ENCODE results near the gene LRRC8A.

DNA sequence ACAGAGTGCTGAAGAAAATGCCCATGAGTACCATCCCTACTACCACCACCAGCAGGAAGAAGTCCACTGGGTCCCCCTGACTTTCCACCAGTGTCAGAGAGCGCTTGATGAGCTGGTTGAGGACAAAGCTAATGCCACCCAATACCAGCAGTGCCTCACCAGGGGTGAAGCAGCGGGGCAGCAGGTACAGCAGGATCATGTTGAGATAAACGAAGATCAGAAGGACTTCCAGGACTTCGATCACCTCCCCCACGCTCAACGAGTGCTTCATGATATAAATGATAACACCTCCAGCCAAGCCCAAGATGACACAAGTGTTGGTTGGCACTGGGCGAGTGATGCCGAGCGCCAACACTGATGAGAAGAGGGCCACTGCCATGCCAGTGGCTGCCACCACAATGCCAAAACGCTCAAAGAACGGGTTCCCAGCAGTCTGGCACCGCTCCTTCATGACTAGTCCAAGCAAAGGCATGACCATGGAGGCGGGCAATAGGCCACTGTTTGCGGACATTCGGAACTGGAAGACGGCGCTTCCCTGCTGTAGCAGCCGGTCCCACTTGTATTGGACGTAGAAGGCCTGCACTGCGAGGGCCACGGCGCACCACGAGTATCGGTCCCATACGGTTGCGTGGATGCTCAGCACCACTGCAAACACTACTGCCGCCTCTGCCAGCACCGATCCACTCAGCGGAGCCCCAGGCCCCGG is 64.8 kb downstream of the LRRC8A start:
- TF ChIP-seq EZH2 (IDR thresholded peaks at IDR 0.05; ENCODE audit: low read depth, low read length, severe bottlenecking), result no peak
- no peak for TF ChIP-seq CTCF (IDR thresholded peaks at IDR 0.05; ENCODE audit: control extremely low read depth in 1 of 3, insufficient read depth in 1 of 3, low read depth in 1 of 3, low read length in 3 of 3)
- TF ChIP-seq CTBP2 (IDR thresholded peaks at IDR 0.05; ENCODE audit: borderline replicate concordance, insufficient read depth, insufficient read length, low read length), result no peak
- no peak for TF ChIP-seq POLR2A (IDR thresholded peaks at IDR 0.05; ENCODE audit: control extremely low read depth in 1 of 2, low read depth in 2 of 2, low read length in 2 of 2)
